GM19043 (cell line): ENCODE results near the gene ANTKMT.

Experiments used
- ATAC-seq: cut with Tn5 transposase; IDR thresholded peaks from one replicate; pipeline ENCODE4 v1.9.1; 2021; ENCODE audit warnings: low read depth; ENCODE audit not compliant: unreplicated experiment

The ANTKMT gene

DNA sequence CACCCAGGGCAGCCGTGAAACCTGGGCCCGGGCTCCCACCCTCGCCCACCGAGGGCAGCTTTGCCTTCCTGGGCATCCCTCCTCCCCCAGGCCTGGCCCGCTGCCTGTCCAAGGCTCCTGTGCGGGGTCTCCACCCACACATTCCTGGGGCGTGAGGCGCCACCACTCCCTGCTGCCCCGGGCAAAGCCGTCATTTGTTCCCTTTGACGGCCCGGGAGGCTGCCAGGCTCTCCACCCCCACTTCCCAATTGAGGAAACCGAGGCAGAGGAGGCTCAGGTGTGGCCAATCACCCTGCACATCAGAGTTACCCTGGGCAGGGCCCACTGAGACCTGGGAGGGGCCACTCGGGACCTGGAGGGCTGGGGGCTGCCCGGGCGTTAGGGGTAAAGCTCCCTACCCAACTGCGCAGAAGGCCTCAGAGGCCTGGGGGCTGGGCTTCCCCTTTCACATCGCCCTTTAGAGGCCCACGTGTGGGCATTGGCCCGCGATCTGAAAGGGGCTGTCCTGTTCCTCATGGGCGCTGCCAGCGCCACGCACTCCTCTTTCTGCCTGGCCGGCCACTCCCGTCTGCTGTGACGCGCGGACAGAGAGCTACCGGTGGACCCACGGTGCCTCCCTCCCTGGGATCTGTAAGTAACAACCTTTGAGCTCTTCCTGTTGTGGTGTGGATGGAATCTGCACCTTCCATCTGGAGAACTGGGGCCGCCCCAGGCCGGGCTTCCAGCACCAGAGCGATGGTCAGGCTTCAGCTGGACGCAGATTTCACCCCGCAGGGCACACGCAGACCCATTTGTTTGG, 39.8 kb downstream of the ANTKMT start, which contains the start of gene MSLN:
Gene MSLN, plus strand, starts transcription at position 190 of the 799 bp plus-strand sequence. CDS start 1,947 bp downstream, outside the sequence.
- ATAC-seq: no peak

DNA sequence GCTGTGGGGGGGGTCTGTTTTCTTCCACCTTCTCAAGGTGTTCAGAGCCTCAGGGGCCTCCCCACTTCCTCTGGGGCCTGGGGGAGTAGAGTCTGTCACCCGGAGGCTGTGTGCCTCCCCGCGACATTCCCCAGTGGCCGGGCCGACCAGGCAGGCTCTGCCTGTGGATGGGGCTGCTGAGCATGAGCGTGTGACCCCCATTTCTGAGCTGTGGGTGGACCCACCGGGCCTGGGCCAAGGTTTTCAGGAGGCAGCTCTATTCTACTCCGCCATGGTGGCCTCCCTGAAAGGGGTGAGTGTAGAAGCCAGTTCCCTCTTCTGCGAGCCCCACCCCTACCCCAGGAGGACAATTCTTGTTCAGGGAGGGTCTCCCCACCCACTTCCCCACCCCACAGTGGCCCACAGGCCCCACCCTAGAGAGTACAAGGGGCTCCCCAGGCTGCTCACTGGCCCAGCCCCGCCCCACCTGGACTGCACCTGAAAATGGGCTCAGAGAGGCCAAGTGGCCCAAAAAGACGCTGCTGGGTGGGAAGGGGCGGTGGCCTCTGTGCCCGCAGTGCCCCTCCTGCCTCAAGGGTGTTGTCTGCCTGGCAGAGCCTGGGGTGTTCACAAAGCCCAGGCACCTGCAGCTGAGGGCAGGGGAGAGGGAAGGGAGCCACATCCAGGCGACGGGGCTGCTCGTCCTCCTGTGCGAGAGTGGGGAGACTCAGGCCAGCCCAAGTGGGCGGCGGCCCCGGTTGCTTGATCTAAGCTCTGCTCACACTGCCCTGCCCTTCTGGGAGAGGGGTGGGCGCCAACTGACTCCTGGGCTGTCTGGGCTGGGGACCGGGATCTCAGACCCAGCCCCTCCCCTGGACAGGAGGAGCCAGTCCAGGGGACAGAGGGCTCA, 40.9 kb downstream of the ANTKMT start:
- no peak for ATAC-seq

GRCh38 chr16:762595-763268, 41.8 kb downstream of the ANTKMT start:
- ATAC-seq: no peak

DNA sequence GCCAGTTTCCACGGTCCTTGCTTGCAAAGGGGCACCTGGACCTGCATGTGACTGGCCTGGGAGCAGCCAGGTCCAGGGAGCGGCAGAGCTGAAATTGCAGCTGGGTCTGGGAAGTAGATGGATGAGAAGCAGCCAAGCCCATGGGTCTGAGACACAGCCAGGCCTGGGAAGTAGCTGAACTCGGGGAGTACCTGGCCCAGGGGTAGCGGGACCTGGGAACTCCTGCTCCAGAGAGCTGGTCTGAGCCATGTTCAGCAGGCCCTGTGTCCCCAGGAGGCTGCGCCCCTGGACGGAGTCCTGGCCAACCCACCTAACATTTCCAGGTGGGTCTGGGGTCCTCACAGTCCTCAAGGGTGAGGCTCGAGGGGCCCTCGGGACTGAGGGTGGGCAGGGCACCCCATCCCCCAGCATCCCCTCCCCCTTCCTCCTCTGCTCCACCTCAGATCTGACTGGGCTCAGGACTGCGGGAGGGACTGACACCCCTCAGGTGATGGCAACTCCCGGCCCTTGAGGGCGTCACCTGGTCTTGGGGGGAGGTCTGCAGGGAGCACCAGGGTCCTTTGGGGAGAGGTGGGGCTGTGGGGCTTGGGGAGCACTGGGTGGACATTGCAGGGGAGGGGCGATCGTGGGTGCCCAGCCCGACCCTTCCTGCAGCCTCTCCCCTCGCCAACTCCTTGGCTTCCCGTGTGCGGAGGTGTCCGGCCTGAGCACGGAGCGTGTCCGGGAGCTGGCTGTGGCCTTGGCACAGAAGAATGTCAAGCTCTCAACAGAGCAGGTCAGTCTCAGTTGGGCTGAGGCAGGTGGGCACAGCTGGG, 42.6 kb downstream of the ANTKMT start:
- no peak for ATAC-seq

GRCh38 chr16:764184-764750, 43.3 kb downstream of the ANTKMT start:
- no peak for ATAC-seq

DNA sequence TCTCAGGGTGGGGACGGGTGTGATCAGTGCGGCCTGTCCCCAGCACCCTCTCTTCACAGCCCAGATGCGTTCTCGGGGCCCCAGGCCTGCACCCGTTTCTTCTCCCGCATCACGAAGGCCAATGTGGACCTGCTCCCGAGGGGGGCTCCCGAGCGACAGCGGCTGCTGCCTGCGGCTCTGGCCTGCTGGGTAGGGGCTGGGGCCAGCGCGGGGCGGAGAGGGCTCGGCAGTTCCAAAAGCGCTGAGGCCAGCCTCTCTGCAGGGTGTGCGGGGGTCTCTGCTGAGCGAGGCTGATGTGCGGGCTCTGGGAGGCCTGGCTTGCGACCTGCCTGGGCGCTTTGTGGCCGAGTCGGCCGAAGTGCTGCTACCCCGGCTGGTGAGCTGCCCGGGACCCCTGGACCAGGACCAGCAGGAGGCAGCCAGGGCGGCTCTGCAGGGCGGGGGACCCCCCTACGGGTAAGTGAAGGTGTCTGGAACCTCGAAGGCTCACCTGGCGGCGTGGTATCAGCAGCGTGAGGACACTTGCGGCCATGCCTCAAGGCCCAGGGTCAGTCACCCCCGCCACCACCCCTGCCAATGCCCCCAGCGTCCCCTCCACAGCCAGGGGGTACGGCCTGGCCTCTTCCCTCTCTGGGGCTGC, 44.0 kb downstream of the ANTKMT start:
- ATAC-seq: no peak

DNA sequence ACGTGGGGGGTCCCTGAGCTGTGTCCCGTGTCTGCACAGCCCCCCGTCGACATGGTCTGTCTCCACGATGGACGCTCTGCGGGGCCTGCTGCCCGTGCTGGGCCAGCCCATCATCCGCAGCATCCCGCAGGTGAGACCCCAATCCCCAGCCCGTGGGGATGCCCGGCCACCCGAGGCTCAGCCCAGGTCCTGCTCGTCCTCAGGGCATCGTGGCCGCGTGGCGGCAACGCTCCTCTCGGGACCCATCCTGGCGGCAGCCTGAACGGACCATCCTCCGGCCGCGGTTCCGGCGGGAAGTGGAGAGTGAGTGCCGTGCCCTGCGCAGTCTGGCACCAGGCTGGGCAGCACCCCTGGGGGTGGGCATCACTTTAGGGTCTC, 44.5 kb downstream of the ANTKMT start:
- ATAC-seq: no peak

GRCh38 chr16:766008-766819, 45.3 kb downstream of the ANTKMT start:
- no peak for ATAC-seq

- ATAC-seq: no peak
Measured at GRCh38 chr16:766820-767640, 46.1 kb downstream of the ANTKMT start.

GRCh38 chr16:767743-768235, 46.8 kb downstream of the ANTKMT start:
- ATAC-seq: no peak

DNA sequence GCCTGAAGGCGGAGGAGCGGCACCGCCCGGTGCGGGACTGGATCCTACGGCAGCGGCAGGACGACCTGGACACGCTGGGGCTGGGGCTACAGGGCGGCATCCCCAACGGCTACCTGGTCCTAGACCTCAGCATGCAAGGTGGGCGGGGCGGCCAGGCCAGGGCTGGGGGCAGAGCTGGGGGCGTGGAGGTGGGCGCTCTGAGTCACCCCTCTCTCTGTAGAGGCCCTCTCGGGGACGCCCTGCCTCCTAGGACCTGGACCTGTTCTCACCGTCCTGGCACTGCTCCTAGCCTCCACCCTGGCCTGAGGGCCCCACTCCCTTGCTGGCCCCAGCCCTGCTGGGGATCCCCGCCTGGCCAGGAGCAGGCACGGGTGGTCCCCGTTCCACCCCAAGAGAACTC, 47.5 kb downstream of the ANTKMT start:
- no peak for ATAC-seq

- no peak for ATAC-seq
Measured at GRCh38 chr16:769184-769784, 48.3 kb downstream of the ANTKMT start.

GRCh38 chr16:769934-770333, 49.0 kb downstream of the ANTKMT start:
- ATAC-seq: no peak

DNA sequence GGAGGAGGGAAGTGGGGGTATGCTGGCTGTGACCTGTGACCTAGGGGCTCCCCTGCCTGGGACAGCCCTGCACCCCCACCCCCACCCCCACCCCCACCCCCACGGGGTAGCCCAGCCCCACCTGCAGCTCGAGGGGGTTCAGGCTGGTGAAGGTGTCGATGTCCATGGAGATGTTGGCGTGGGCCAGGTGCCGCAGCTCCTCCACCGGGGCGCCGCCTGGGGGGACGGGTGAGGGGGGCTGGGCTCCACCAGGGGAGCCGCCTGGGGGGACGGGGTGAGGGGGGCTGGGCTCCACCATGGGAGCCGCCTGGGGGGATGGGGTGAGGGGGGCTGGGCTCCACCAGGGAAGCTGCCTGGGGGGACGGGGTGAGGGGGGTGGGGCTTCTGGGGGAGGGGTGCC, 49.5 kb downstream of the ANTKMT start:
- ATAC-seq: no peak
